ENCODE data around the gene MBLAC1. TPM values are rescaled to one million over a fixed set of nuclear protein-coding genes. Genes with fewer than 3 reads are reported as not detected.

MBLAC1 gene
- total and polyA plus RNA-seq, 9 of the 15 experiments (the other 6 are each of a cell fraction or from before 2014, with no cell fraction given), result 0.03 to 3.1 (median 0.52) TPM

DNA sequence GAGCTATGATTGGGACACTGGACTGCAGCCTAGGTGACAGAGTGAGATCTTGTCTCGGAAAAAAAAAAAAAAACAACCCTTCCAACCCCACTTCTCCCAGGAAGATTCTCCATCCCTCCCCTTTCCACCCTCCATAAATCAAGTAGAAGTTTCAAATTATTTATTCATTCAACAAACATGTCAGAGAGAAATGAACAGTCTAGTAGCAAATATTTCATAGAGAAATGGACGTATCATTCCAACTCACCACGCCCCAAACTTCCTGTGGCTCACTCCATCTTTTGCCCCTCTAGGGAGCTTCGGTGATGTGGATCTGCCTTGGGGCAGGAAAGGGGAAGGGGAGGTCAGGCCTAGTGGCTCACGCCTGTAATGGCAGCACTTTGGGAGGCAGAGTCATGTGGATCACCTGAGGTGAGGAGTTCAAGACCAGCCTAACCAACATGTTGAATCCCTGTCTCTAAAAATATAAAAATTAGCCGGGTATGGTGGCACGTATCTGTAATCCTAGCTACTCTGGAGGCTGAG, 32.4 kb downstream of the MBLAC1 start (continued):
- TF ChIP-seq, protein P1, sequence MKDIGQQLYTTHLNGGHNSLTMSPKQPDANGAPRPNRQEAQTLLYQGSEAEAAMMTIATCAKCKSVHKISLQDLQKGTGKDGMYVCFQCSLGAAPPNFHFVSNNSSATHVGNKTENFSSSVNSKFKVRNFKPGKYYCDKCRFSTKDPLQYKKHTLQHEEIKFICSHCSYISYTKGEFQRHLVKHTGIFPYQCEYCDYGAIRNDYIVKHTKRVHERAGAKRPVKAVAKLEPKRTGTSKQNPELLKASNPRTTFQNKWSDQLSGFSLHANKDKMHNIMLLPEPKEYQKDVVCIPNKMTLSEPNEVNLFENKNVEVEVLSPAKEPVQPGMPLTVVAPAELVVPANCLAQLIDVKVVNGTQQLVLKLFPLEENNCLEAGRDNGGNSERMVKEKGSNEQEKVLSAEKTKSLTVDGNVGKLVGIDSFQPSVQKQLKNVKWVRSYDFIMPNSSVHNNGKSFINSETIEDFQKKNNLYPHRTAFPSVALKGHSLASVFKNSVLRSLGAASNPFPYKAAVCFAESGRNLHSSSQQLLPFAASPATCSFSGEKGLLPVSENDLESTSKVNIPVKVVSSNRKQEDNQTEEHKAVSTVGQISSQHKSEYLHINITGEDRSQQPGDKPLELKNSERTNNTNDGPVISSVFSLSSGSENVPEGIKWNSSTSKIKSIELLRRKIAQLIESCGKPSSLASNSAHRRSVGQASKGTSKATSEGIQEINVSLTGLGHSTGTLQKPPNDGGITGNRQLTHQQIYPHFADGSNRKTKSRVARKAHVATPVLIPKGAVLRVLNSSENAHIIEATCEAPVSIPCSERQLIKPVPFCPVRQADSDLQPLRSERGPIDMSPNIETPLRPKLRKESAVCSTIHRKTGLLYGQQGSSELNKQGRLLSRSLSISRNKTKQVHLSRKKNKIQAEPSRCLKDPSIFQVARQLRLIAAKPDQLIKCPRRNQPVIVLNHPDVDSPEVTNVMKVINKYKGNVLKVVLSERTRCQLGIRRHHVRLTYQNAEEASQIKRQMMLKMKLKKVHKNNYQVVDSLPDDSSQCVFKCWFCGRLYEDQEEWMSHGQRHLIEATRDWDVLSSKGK (CRISPR knock-in tag; IDR thresholded peaks at IDR 0.05), result no peak
- TF ChIP-seq ZNF589 (CRISPR knock-in tag; IDR thresholded peaks at IDR 0.05; ENCODE audit: low read depth) (no peak; the same call in 1 of the 2 replicates), KDM1A (IDR thresholded peaks at IDR 0.05) (0 out of 4 replicates have a peak, but pooled peaks of 1 of the 2 experiments have one; percentile 23), TCF7L2 (IDR thresholded peaks at IDR 0.05; ENCODE audit: low read depth, low read length) (no peak), ZNF212 (CRISPR knock-in tag; IDR thresholded peaks at IDR 0.05) (no peak), CHCHD3 (CRISPR knock-in tag; IDR thresholded peaks at IDR 0.05) (no peak), POLR2H (tag; IDR thresholded peaks at IDR 0.05; ENCODE audit: low read depth) (peak; percentile 79; the same call in 1 of the 2 replicates), FOXJ2 (tag; IDR thresholded peaks at IDR 0.05) (no peak), GTF2F1 (IDR thresholded peaks at IDR 0.05; ENCODE audit: low read depth, low read length) (no peak), ZNF766 (CRISPR knock-in tag; conservative IDR thresholded peaks at IDR 0.05) (0 out of 2 replicates have a peak, but pooled peaks have one; percentile 14), BCOR (IDR thresholded peaks at IDR 0.05) (peak; percentile 42; the same call in 1 of the 2 replicates), ZNF232 (CRISPR knock-in tag; IDR thresholded peaks at IDR 0.05) (no peak), EP400 (IDR thresholded peaks at IDR 0.05) (0 out of 2 replicates have a peak, but pooled peaks have one; percentile 46), NELFE (IDR thresholded peaks at IDR 0.05; ENCODE audit: insufficient read depth, insufficient read length) (no peak), SOX6 (IDR thresholded peaks at IDR 0.05) (no peak), ZNF384 (IDR thresholded peaks at IDR 0.05; ENCODE audit: low read depth, low read length) (peak; percentile 34; the same call in 1 of the 2 replicates), ETV1 (tag; conservative IDR thresholded peaks at IDR 0.05; ENCODE audit: low read depth) (no peak; the same call in 1 of the 2 replicates), HNRNPH1 (optimal IDR thresholded peaks at IDR 0.05; ENCODE audit: low read depth, low read length) (no peak)
- TF ChIP-seq, protein P2, sequence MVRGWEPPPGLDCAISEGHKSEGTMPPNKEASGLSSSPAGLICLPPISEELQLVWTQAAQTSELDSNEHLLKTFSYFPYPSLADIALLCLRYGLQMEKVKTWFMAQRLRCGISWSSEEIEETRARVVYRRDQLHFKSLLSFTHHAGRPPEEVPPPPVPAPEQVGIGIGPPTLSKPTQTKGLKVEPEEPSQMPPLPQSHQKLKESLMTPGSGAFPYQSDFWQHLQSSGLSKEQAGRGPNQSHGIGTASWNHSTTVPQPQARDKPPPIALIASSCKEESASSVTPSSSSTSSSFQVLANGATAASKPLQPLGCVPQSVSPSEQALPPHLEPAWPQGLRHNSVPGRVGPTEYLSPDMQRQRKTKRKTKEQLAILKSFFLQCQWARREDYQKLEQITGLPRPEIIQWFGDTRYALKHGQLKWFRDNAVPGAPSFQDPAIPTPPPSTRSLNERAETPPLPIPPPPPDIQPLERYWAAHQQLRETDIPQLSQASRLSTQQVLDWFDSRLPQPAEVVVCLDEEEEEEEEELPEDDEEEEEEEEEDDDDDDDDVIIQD (CRISPR knock-in tag; IDR thresholded peaks at IDR 0.05), result no peak
- TF ChIP-seq, protein P3, sequence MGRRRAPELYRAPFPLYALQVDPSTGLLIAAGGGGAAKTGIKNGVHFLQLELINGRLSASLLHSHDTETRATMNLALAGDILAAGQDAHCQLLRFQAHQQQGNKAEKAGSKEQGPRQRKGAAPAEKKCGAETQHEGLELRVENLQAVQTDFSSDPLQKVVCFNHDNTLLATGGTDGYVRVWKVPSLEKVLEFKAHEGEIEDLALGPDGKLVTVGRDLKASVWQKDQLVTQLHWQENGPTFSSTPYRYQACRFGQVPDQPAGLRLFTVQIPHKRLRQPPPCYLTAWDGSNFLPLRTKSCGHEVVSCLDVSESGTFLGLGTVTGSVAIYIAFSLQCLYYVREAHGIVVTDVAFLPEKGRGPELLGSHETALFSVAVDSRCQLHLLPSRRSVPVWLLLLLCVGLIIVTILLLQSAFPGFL (CRISPR knock-in tag; IDR thresholded peaks at IDR 0.05), result no peak
- TF ChIP-seq, protein P4, sequence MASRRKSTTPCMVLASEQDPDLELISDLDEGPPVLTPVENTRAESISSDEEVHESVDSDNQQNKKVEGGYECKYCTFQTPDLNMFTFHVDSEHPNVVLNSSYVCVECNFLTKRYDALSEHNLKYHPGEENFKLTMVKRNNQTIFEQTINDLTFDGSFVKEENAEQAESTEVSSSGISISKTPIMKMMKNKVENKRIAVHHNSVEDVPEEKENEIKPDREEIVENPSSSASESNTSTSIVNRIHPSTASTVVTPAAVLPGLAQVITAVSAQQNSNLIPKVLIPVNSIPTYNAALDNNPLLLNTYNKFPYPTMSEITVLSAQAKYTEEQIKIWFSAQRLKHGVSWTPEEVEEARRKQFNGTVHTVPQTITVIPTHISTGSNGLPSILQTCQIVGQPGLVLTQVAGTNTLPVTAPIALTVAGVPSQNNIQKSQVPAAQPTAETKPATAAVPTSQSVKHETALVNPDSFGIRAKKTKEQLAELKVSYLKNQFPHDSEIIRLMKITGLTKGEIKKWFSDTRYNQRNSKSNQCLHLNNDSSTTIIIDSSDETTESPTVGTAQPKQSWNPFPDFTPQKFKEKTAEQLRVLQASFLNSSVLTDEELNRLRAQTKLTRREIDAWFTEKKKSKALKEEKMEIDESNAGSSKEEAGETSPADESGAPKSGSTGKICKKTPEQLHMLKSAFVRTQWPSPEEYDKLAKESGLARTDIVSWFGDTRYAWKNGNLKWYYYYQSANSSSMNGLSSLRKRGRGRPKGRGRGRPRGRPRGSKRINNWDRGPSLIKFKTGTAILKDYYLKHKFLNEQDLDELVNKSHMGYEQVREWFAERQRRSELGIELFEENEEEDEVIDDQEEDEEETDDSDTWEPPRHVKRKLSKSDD (conservative IDR thresholded peaks at IDR 0.05; ENCODE audit: low read length), result no peak
